Mesenchymal stem cell (in vitro differentiated cells and primary cell): Measurements from ENCODE around the gene BTRC.
"Not testable (repeated sequence)": the region's sequence is repeated elsewhere in the genome, so short reads cannot be mapped to it uniquely, and the experiment has no call there.

Experiments
- DNase-seq: peaks from one replicate; pipeline ENCODE4 v3.0.0-alpha.2; 2013
- H2AFZ ChIP-seq: one replicate; pipeline ENCODE4 v1.6.1; 2013; ENCODE audit warnings: low read depth, mild to moderate bottlenecking, control low read depth, inconsistent platforms, low read length, moderate library complexity
- H2AK5ac ChIP-seq: 2 replicates; pipeline ENCODE4 v1.6.1; 2013; ENCODE audit warnings: low read length, moderate library complexity, mild to moderate bottlenecking, inconsistent platforms; ENCODE audit not compliant: severe bottlenecking
- H2BK120ac ChIP-seq: one replicate; pipeline ENCODE4 v1.6.1; 2013; ENCODE audit warnings: low read depth, mild to moderate bottlenecking, inconsistent platforms, low read length, moderate library complexity
- H2BK12ac ChIP-seq, 2 experiments: one replicate each; pipeline ENCODE4 v1.6.1; 2013; ENCODE audit warnings: inconsistent platforms in 2 of 2, low read length in 2 of 2, mild to moderate bottlenecking in 2 of 2, moderate library complexity in 2 of 2, control low read depth in 1 of 2
- H2BK15ac ChIP-seq: one replicate; pipeline ENCODE4 v1.6.1; 2013; ENCODE audit warnings: mild to moderate bottlenecking, low read depth, inconsistent platforms; ENCODE audit not compliant: poor library complexity, severe bottlenecking
- H2BK5ac ChIP-seq: 2 replicates; pipeline ENCODE4 v1.6.1; 2013; ENCODE audit warnings: low read depth, mild to moderate bottlenecking, low read length, control low read depth, inconsistent platforms; ENCODE audit not compliant: poor library complexity, severe bottlenecking
- H3K14ac ChIP-seq, 2 experiments: one replicate each; pipeline ENCODE4 v1.6.1; 2013; ENCODE audit warnings: inconsistent platforms in 2 of 2, low read length in 2 of 2, control low read depth in 1 of 2, mild to moderate bottlenecking in 1 of 2, moderate library complexity in 1 of 2
- H3K18ac ChIP-seq, 2 experiments: one replicate each; pipeline ENCODE4 v1.6.1; 2013; ENCODE audit warnings: inconsistent platforms in 2 of 2, low read length in 2 of 2, control low read depth in 1 of 2, low read depth in 1 of 2, mild to moderate bottlenecking in 1 of 2
- H3K23ac ChIP-seq, 2 experiments: one replicate each; pipeline ENCODE4 v1.6.1; 2013; ENCODE audit warnings: inconsistent platforms in 2 of 2, low read length in 2 of 2, mild to moderate bottlenecking in 2 of 2, moderate library complexity in 2 of 2, control low read depth in 1 of 2
- H3K27ac ChIP-seq: 2 replicates; pipeline ENCODE4 v1.5.1; 2013; ENCODE audit warnings: mild to moderate bottlenecking, moderate library complexity, low read length, control low read depth, inconsistent platforms; ENCODE audit not compliant: poor library complexity, severe bottlenecking
- H3K27me3 ChIP-seq, 2 experiments: 2 replicates each; pipeline versions ENCODE4 v1.6.1 to v1.7.0; 2013; ENCODE audit warnings: low read length in 2 of 2, mild to moderate bottlenecking in 2 of 2, moderate library complexity in 2 of 2, control low read depth in 1 of 2, inconsistent platforms in 1 of 2; ENCODE audit not compliant: control insufficient read depth in 1 of 2, insufficient read depth in 1 of 2
- H3K36me3 ChIP-seq, 2 experiments: 2 replicates each; pipeline versions ENCODE4 v1.6.1 to v1.7.0; 2013; ENCODE audit warnings: low read length in 2 of 2, control low read depth in 1 of 2, inconsistent platforms in 1 of 2, low read depth in 1 of 2, mild to moderate bottlenecking in 1 of 2; ENCODE audit not compliant: insufficient read depth in 2 of 2, control insufficient read depth in 1 of 2
- H3K4ac ChIP-seq, 2 experiments: one replicate each; pipeline ENCODE4 v1.6.1; 2013; ENCODE audit warnings: inconsistent platforms in 2 of 2, low read length in 2 of 2, mild to moderate bottlenecking in 2 of 2, moderate library complexity in 2 of 2, control low read depth in 1 of 2, low read depth in 1 of 2
- H3K4me1 ChIP-seq: 2 replicates; pipeline ENCODE4 v1.6.1; 2013; ENCODE audit warnings: low read depth, low read length, control low read depth; ENCODE audit not compliant: control insufficient read depth, insufficient read depth
- H3K4me2 ChIP-seq: 2 replicates; pipeline ENCODE4 v1.6.1; 2013; ENCODE audit warnings: low read length, mild to moderate bottlenecking, inconsistent platforms; ENCODE audit not compliant: poor library complexity, severe bottlenecking
- H3K4me3 ChIP-seq, 2 experiments: 2 replicates each; pipeline versions ENCODE4 v1.5.1 to v1.7.0; 2013; ENCODE audit warnings: low read length in 2 of 2, mild to moderate bottlenecking in 2 of 2, control low read depth in 1 of 2, low read depth in 1 of 2; ENCODE audit not compliant: insufficient read depth in 1 of 2
- H3K79me1 ChIP-seq: replicated peaks from 2 replicates; pipeline ENCODE4 v1.6.1; 2013; ENCODE audit warnings: mild to moderate bottlenecking, control low read depth, low read length, inconsistent platforms; ENCODE audit not compliant: poor library complexity, severe bottlenecking
- H3K9ac ChIP-seq: 2 replicates; pipeline ENCODE4 v1.7.0; 2013; ENCODE audit warnings: mild to moderate bottlenecking, low read length, moderate library complexity
- H3K9me3 ChIP-seq: 2 replicates; pipeline ENCODE4 v1.7.0; 2013; ENCODE audit warnings: mild to moderate bottlenecking, low read length; ENCODE audit not compliant: control insufficient read depth
- H4K8ac ChIP-seq: one replicate; pipeline ENCODE4 v1.6.1; 2013; ENCODE audit warnings: inconsistent platforms, mild to moderate bottlenecking, low read length, moderate library complexity
- H4K91ac ChIP-seq: one replicate; pipeline ENCODE4 v1.6.1; 2013; ENCODE audit warnings: mild to moderate bottlenecking, low read length, inconsistent platforms
- WGBS: methylation state at CpG from one replicate; pipeline ENCODE4 v1.1.7; 2013; ENCODE audit warnings: mixed read lengths; 5-methylcytosine and 5-hydroxymethylcytosine counted together

Gene BTRC

DNA sequence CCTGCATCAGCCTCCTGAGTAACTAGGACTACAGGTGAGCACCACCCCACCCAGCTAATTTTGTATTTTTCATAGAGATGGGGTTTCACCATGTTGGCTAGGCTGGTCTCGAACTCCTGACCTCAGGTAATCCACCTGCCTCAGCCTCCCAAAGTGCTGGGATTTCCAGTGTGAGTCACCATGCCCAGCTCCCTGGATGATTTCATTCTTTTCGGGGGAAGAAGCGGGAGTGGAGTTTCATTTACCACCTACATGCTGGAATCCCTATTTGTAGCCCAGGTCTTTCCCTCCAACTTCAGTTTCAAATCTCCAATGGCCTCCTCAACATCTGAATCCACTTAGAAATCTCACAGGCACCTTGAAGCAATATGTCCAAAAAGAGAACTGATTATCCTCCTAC lies 2.9 kb upstream of the BTRC start:
- 79% methylated on average over 3 of the region's 3 CpGs for WGBS
- no peak overlapping the region for H2AFZ ChIP-seq
- no peak overlapping the region for H3K9ac ChIP-seq
- H2BK5ac ChIP-seq = no peak overlapping the region
- no peak overlapping the region for H2AK5ac ChIP-seq
- H3K27me3 ChIP-seq = peaks cover 14 to 23% of the 10 kb centered on the region in 2 experiments
- no peak overlapping the region for H3K23ac ChIP-seq
- H3K27ac ChIP-seq = no peak overlapping the region
- H3K79me1 ChIP-seq = no peaks in the 10 kb centered on the region
- H2BK12ac ChIP-seq = no peak overlapping the region
- no peaks in the 10 kb centered on the region for H3K9me3 ChIP-seq
- no peak overlapping the region for H3K18ac ChIP-seq
- no peak overlapping the region for H3K4me3 ChIP-seq
- no peak overlapping the region for H4K8ac ChIP-seq
- H3K4me1 ChIP-seq = peaks cover 2% of the 10 kb centered on the region
- no peaks in the 10 kb centered on the region for H3K36me3 ChIP-seq
- H2BK15ac ChIP-seq = no peak overlapping the region
- DNase-seq = no peak
- H2BK120ac ChIP-seq = no peak overlapping the region
- no peak overlapping the region for H3K14ac ChIP-seq
- H3K4ac ChIP-seq = no peak overlapping the region
- H3K4me2 ChIP-seq = no peak overlapping the region
- no peak overlapping the region for H4K91ac ChIP-seq

DNA sequence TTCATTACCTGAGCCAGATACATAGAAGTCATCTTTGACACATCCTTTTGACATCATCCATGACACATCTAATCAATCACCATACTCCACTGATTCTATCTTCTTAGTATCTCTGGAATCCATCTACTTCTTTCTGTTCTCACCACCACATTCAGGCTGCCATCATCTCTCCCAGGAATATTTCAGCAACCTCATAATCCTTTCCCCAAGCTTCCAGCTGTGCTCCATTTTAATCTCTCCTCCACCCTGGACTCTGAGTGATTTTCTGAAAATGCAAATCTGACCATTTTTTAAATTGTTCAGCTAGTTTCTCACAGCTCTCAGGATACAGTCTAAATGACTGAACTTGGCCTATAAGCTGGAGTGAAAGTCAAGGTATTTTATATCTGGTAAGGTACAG lies 2.5 kb upstream of the BTRC start:
- Histone ChIP-seq H3K4me2 (no peak overlapping the region), H4K8ac (no peak overlapping the region), H3K9ac (no peak overlapping the region), H4K91ac (no peak overlapping the region), H2AFZ (no peak overlapping the region), H3K4me1 (peaks cover 2% of the 10 kb centered on the region), H3K27ac (no peak overlapping the region), H3K4me3 (no peak overlapping the region), H2BK5ac (no peak overlapping the region), H2BK12ac (no peak overlapping the region), H2AK5ac (no peak overlapping the region), H3K79me1 (peaks cover 2% of the 10 kb centered on the region), H3K36me3 (no peaks in the 10 kb centered on the region), H3K4ac (no peak overlapping the region), H3K23ac (no peak overlapping the region), H2BK15ac (no peak overlapping the region), H3K27me3 (peaks cover 14 to 23% of the 10 kb centered on the region in 2 experiments), H3K18ac (no peak overlapping the region), H3K9me3 (no peaks in the 10 kb centered on the region), H2BK120ac (no peak overlapping the region), H3K14ac (no peak overlapping the region)
- DNase-seq = no peak

DNA sequence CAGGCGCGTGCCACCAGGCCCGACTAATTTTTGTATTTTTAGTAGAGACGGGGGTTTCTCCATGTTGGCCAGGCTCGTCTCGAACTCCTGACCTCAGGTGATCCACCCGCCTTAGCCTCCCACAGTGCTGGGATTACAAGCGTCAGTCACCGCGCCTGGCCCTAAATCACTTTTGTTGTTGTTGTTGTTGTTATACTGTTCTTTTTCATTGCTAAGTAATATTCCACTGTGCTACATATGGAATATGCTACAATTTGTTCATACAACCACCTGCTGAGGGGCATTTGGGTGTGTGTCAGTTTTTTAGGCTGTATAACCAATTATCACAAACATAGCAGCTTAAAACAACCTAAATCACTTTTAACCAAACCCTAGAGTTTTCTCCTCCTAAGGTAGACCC lies 1.1 kb upstream of the BTRC start:
- not testable (repeated sequence) for H3K14ac ChIP-seq, H2AFZ ChIP-seq, H4K8ac ChIP-seq, H3K27ac ChIP-seq, H2BK12ac ChIP-seq, H2BK120ac ChIP-seq, H3K4ac ChIP-seq, H2BK15ac ChIP-seq, DNase-seq, H3K9ac ChIP-seq, H3K23ac ChIP-seq, H3K4me1 ChIP-seq, H3K79me1 ChIP-seq, H2AK5ac ChIP-seq, H2BK5ac ChIP-seq, H4K91ac ChIP-seq, H3K36me3 ChIP-seq, H3K18ac ChIP-seq, H3K9me3 ChIP-seq, H3K4me2 ChIP-seq
- H3K4me3 ChIP-seq = peak overlapping the region in 1 of 2 experiments; percentile 94
- WGBS = 97% methylated on average over 7 of the region's 10 CpGs
- peaks cover 14 to 23% of the 10 kb centered on the region in 2 experiments for H3K27me3 ChIP-seq

DNA sequence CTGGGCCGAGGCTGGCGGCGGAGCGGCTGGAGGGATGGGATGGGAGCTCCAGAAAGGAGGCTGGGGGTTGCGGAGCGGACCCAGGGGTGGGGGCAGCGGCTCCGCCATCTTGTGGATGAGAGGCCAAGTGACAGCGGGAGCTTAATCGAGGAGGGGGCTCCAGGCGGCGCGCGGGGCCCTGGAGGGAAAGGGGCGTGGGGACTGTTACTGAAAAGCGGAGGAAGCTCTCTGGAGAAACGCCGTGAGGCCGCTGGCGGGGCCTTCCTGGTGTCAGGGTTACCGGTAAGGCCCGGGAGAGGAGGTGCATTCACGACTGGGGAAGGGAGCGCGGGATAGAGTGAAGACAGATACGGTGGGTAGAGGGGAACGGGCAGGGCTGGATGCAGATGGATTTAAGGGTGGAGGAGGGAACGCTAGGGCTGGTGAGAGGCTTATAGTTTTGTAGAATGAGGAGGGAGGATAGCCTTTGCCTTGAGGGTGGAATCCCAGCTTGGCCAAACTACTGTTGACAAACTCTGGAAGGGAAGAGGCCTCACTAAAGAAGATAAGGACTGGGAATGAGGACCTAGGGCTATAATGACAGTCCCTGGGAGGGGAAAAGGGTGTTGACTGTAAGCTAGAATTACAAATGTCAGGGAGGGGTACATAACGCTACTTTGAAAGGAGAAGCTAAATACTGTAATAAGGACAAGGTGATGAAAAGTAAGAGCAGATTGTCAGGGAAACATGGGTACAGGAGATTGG lies 535 bp downstream of the BTRC start:
- Histone ChIP-seq H2BK120ac (peak overlapping the region; percentile 64), H3K9me3 (no peaks in the 10 kb centered on the region), H2AFZ (peak overlapping the region; percentile 100), H3K4ac (peak overlapping the region in 1 of 2 experiments; percentile 93), H3K14ac (peak overlapping the region; percentile 15 to 85), H2BK15ac (no peak overlapping the region), H2BK12ac (peak overlapping the region in 1 of 2 experiments; percentile 72), H3K18ac (peak overlapping the region; percentile 93 to 98), H4K91ac (peak overlapping the region; percentile 92), H2BK5ac (peak overlapping the region; percentile 22), H3K23ac (peak overlapping the region in 1 of 2 experiments; percentile 89), H3K4me3 (peak overlapping the region; percentile 94 to 99), H4K8ac (peak overlapping the region; percentile 84), H3K9ac (peak overlapping the region; percentile 94), H3K27me3 (peaks cover 4 to 8% of the 10 kb centered on the region in 2 experiments), H3K4me2 (peak overlapping the region; percentile 86), H3K4me1 (peaks cover 2% of the 10 kb centered on the region), H3K27ac (peak overlapping the region; percentile 77), H3K36me3 (no peaks in the 10 kb centered on the region), H2AK5ac (no peak overlapping the region), H3K79me1 (peaks cover 11% of the 10 kb centered on the region)
- 1% methylated on average over 29 of the region's 29 CpGs for WGBS
- peak; percentile 73 for DNase-seq
